Esophagus squamous epithelium (tissue), 4 donors: Measurements from ENCODE around the gene CATSPERB.

Source experiments
- CTCF ChIP-seq, 6 experiments: fragments of 450-650 bp in 4 of 6; fragments of 200-600 bp in 2 of 6; sonication (generic) in 2 of 6; IDR thresholded peaks; one replicate each; pipeline ENCODE4 v1.5.1; 2016 to 2019; ENCODE audit warnings: antibody characterized with exemption in 6 of 6, mild to moderate bottlenecking in 4 of 6, moderate library complexity in 4 of 6
- POLR2A ChIP-seq, 4 donors: fragments of 450-650 bp; IDR thresholded peaks; one replicate each; pipeline ENCODE4 v1.6.1; 2017; ENCODE audit warnings: antibody characterized with exemption in 4 of 4, mild to moderate bottlenecking in 4 of 4, moderate library complexity in 3 of 4

DNA sequence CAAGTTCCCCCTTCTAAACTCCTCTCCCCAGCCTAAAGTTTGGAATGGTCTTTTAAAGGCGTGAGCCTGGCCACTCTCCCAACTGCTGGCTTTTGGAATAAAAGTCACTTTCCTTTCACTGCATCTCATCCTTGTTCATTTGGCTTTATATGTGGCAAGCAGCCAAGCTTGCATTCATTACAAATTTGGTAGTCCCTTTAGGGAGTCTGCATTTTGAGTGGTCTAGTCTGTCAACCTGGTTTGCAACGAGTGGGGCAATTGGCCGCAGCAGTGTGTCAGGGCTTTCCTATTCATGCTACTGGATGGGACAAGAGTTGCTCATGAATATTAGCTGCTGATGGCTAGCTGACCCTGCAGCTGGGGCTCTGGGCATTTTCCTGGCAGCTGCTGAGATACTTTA, 57.0 kb downstream of the CATSPERB start:
- no peak for TF ChIP-seq POLR2A (IDR thresholded peaks at IDR 0.05)
- no peak for TF ChIP-seq CTCF (IDR thresholded peaks at IDR 0.05)
